ENCODE results near the gene IFNA1. TPM values are rescaled to one million over a fixed set of nuclear protein-coding genes. Genes with fewer than 3 reads are reported as not detected.

The IFNA1 gene
- total RNA-seq (not detected), polyA plus RNA-seq (ENCODE audit: insufficient read length in 2 of 2) (not detected)
- long read RNA-seq, donor 1 = 0 reads
- long read RNA-seq, donor 2, partial matches to known transcripts = 0 of 1 reads
- long read RNA-seq, donor 2, other reads (novel, unspliced or antisense) = 0 of 1 reads
- long read RNA-seq, donor 3 = 0 reads
- long read RNA-seq, donor 4 = 0 reads

GRCh38 chr9:21440139-21440538 lies at the start of gene IFNA1:
Gene IFNA1, plus strand, starts transcription at chr9:21440439. Its CDS starts 69 bp downstream, at chr9:21440508.
- Histone ChIP-seq H3K4me1 (ENCODE audit: control insufficient read depth, insufficient read depth, low read length) (no peaks in the 10 kb centered on the region), H3K27me3 (ENCODE audit: control insufficient read depth, insufficient read depth, low read length) (no peaks in the 10 kb centered on the region), H3K27ac (ENCODE audit: low read depth, low read length) (no peak within 1 kb of the TSS), H3K4me3 (ENCODE audit: low read depth, low read length) (no peak within 1 kb of the TSS), H3K36me3 (ENCODE audit: control insufficient read depth, insufficient read depth, low read length) (no peaks in the 10 kb centered on the region), H3K9me3 (ENCODE audit: control insufficient read depth, insufficient read depth, low read length) (no peaks in the 10 kb centered on the region)
- WGBS (ENCODE audit: insufficient coverage) = 86% methylated on average over 1 of the region's 4 CpGs
- no peak for DNase-seq (ENCODE audit: low read depth in 4 of 6, low spot score in 6 of 6)

- WGBS (ENCODE audit: insufficient coverage) = 90% methylated on average over 5 of the region's 6 CpGs
- no peak for DNase-seq (ENCODE audit: low read depth in 4 of 6, low spot score in 6 of 6)
- no peaks in the 10 kb centered on the region for H3K9me3 ChIP-seq (ENCODE audit: control insufficient read depth, insufficient read depth, low read length)
- H3K4me1 ChIP-seq (ENCODE audit: control insufficient read depth, insufficient read depth, low read length) = no peaks in the 10 kb centered on the region
- H3K27ac ChIP-seq (ENCODE audit: low read depth, low read length) = no peak overlapping the region
- no peak overlapping the region for H3K4me3 ChIP-seq (ENCODE audit: low read depth, low read length)
- H3K27me3 ChIP-seq (ENCODE audit: control insufficient read depth, insufficient read depth, low read length) = peaks cover 5% of the 10 kb centered on the region
- H3K36me3 ChIP-seq (ENCODE audit: control insufficient read depth, insufficient read depth, low read length) = no peaks in the 10 kb centered on the region
These were observed 48.0 kb upstream of the IFNA1 start for GRCh38 chr9:21392270-21392669.

- peak overlapping the region; percentile 57 for H3K4me3 ChIP-seq (ENCODE audit: low read depth, low read length)
- 3% methylated on average over 37 of the region's 40 CpGs for WGBS (ENCODE audit: insufficient coverage)
- DNase-seq (ENCODE audit: low read depth in 4 of 6, low spot score in 6 of 6) = peak in 5 of 6 donors; percentile 48 to 92 (median 66)
- H3K36me3 ChIP-seq (ENCODE audit: control insufficient read depth, insufficient read depth, low read length) = no peaks in the 10 kb centered on the region
- peaks cover 9% of the 10 kb centered on the region for H3K27me3 ChIP-seq (ENCODE audit: control insufficient read depth, insufficient read depth, low read length)
- H3K27ac ChIP-seq (ENCODE audit: low read depth, low read length) = no peak overlapping the region
- no peaks in the 10 kb centered on the region for H3K4me1 ChIP-seq (ENCODE audit: control insufficient read depth, insufficient read depth, low read length)
- no peaks in the 10 kb centered on the region for H3K9me3 ChIP-seq (ENCODE audit: control insufficient read depth, insufficient read depth, low read length)
These were observed 44.2 kb upstream of the IFNA1 start for GRCh38 chr9:21395778-21396717.

- no peak for DNase-seq (ENCODE audit: low read depth in 4 of 6, low spot score in 6 of 6)
- Histone ChIP-seq H3K9me3 (ENCODE audit: control insufficient read depth, insufficient read depth, low read length) (no peaks in the 10 kb centered on the region), H3K36me3 (ENCODE audit: control insufficient read depth, insufficient read depth, low read length) (no peaks in the 10 kb centered on the region), H3K4me3 (ENCODE audit: low read depth, low read length) (no peak overlapping the region), H3K27me3 (ENCODE audit: control insufficient read depth, insufficient read depth, low read length) (peaks cover 23% of the 10 kb centered on the region), H3K27ac (ENCODE audit: low read depth, low read length) (no peak overlapping the region), H3K4me1 (ENCODE audit: control insufficient read depth, insufficient read depth, low read length) (peaks cover 9% of the 10 kb centered on the region)
- WGBS (ENCODE audit: insufficient coverage) = no CpG with 5 or more reads among the region's 5 CpGs
These were observed 41.2 kb upstream of the IFNA1 start for GRCh38 chr9:21398955-21399489.

GRCh38 chr9:21399956-21400355 lies 40.3 kb upstream of the IFNA1 start:
- peak in 1 of 6 donors; percentile 34 for DNase-seq (ENCODE audit: low read depth in 4 of 6, low spot score in 6 of 6)
- H3K9me3 ChIP-seq (ENCODE audit: control insufficient read depth, insufficient read depth, low read length) = no peaks in the 10 kb centered on the region
- H3K27ac ChIP-seq (ENCODE audit: low read depth, low read length) = no peak overlapping the region
- H3K4me3 ChIP-seq (ENCODE audit: low read depth, low read length) = no peak overlapping the region
- WGBS (ENCODE audit: insufficient coverage) = no CpG with 5 or more reads among the region's 3 CpGs
- peaks cover 9% of the 10 kb centered on the region for H3K4me1 ChIP-seq (ENCODE audit: control insufficient read depth, insufficient read depth, low read length)
- H3K27me3 ChIP-seq (ENCODE audit: control insufficient read depth, insufficient read depth, low read length) = peaks cover 23% of the 10 kb centered on the region
- H3K36me3 ChIP-seq (ENCODE audit: control insufficient read depth, insufficient read depth, low read length) = no peaks in the 10 kb centered on the region

GRCh38 chr9:21402386-21403251 lies 37.6 kb upstream of the IFNA1 start:
- Histone ChIP-seq H3K27ac (ENCODE audit: low read depth, low read length) (no peak overlapping the region), H3K4me1 (ENCODE audit: control insufficient read depth, insufficient read depth, low read length) (peaks cover 9% of the 10 kb centered on the region), H3K36me3 (ENCODE audit: control insufficient read depth, insufficient read depth, low read length) (no peaks in the 10 kb centered on the region), H3K4me3 (ENCODE audit: low read depth, low read length) (peak overlapping the region; percentile 29), H3K27me3 (ENCODE audit: control insufficient read depth, insufficient read depth, low read length) (peaks cover 18% of the 10 kb centered on the region), H3K9me3 (ENCODE audit: control insufficient read depth, insufficient read depth, low read length) (no peaks in the 10 kb centered on the region)
- WGBS (ENCODE audit: insufficient coverage) = under 1% methylated on average over 52 of the region's 53 CpGs
- DNase-seq (ENCODE audit: low read depth in 4 of 6, low spot score in 6 of 6) = peak in 2 of 6 donors; percentile 47 to 53

GRCh38 chr9:21404146-21404545 lies 36.1 kb upstream of the IFNA1 start:
- no peak for DNase-seq (ENCODE audit: low read depth in 4 of 6, low spot score in 6 of 6)
- Histone ChIP-seq H3K27me3 (ENCODE audit: control insufficient read depth, insufficient read depth, low read length) (peaks cover 14% of the 10 kb centered on the region), H3K4me1 (ENCODE audit: control insufficient read depth, insufficient read depth, low read length) (peaks cover 9% of the 10 kb centered on the region), H3K36me3 (ENCODE audit: control insufficient read depth, insufficient read depth, low read length) (no peaks in the 10 kb centered on the region), H3K27ac (ENCODE audit: low read depth, low read length) (no peak overlapping the region), H3K4me3 (ENCODE audit: low read depth, low read length) (no peak overlapping the region), H3K9me3 (ENCODE audit: control insufficient read depth, insufficient read depth, low read length) (no peaks in the 10 kb centered on the region)
- no CpG with 5 or more reads among the region's 3 CpGs for WGBS (ENCODE audit: insufficient coverage)

GRCh38 chr9:21408817-21409216 lies 31.4 kb upstream of the IFNA1 start, which contains the start of gene IFNA8:
Gene IFNA8, plus strand, starts transcription at chr9:21409117. Its CDS starts 60 bp downstream, at chr9:21409177.
- Histone ChIP-seq H3K4me1 (ENCODE audit: control insufficient read depth, insufficient read depth, low read length) (no peaks in the 10 kb centered on the region), H3K27me3 (ENCODE audit: control insufficient read depth, insufficient read depth, low read length) (no peaks in the 10 kb centered on the region), H3K27ac (ENCODE audit: low read depth, low read length) (no peak within 1 kb of the TSS), H3K36me3 (ENCODE audit: control insufficient read depth, insufficient read depth, low read length) (no peaks in the 10 kb centered on the region), H3K9me3 (ENCODE audit: control insufficient read depth, insufficient read depth, low read length) (no peaks in the 10 kb centered on the region), H3K4me3 (ENCODE audit: low read depth, low read length) (no peak within 1 kb of the TSS)
- no peak for DNase-seq (ENCODE audit: low read depth in 4 of 6, low spot score in 6 of 6)
- 100% methylated on average over 1 of the region's 1 CpG for WGBS (ENCODE audit: insufficient coverage)

- Histone ChIP-seq H3K36me3 (ENCODE audit: control insufficient read depth, insufficient read depth, low read length) (no peaks in the 10 kb centered on the region), H3K27ac (ENCODE audit: low read depth, low read length) (no peak overlapping the region), H3K4me1 (ENCODE audit: control insufficient read depth, insufficient read depth, low read length) (no peaks in the 10 kb centered on the region), H3K4me3 (ENCODE audit: low read depth, low read length) (no peak overlapping the region), H3K27me3 (ENCODE audit: control insufficient read depth, insufficient read depth, low read length) (no peaks in the 10 kb centered on the region), H3K9me3 (ENCODE audit: control insufficient read depth, insufficient read depth, low read length) (no peaks in the 10 kb centered on the region)
- DNase-seq (ENCODE audit: low read depth in 4 of 6, low spot score in 6 of 6) = peak in 1 of 6 donors; percentile 4
These were observed 28.1 kb upstream of the IFNA1 start for GRCh38 chr9:21412107-21412506.

All from spinal cord (tissue), 10 donors.